ENCODE data around the gene FARS2. TPM values are rescaled to one million over a fixed set of nuclear protein-coding genes. Genes with fewer than 3 reads are reported as not detected.
A peak's percentile ranks its signal among the peaks of the same experiment; 100 is the strongest.

The FARS2 gene
- total and polyA plus RNA-seq, 2 of the 13 experiments (the other 11 are each of a cell fraction or from before 2014, with no cell fraction given) = 15.4 to 26.0 TPM

DNA sequence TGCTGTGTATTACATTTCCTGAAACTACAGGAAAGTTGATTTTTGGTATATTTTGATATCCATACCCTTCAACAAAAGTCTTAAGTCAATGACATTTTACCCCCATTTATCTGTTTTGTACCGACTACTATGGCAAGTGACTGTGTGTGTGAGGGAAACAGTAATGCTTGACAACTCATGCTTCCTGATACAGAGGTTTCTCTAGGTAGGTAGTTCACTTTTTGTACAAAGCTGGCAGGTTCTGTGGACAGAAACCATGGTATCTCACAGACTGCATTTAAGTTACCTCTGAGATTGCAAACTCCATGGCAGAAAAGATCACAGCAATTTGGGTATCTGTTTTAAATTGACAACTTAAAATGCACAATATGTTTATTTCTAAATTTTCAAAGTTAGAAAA is 28.8 kb downstream of the FARS2 start:
- no TSS peak for BruUV-seq (replicated peaks)
- Histone ChIP-seq H3K4me3 (replicated peaks in 1 of 3; ENCODE audit: insufficient read depth in 1 of 3, low read depth in 2 of 3, low read length in 3 of 3) (no peak overlapping the region), H3K79me2 (ENCODE audit: insufficient read depth, low read length) (peaks cover 10% of the 10 kb centered on the region), H3K4me2 (ENCODE audit: low read depth, low read length) (no peak overlapping the region), H3K36me3 (replicated peaks in 1 of 2; ENCODE audit: control insufficient read depth in 1 of 2, insufficient read depth in 2 of 2, low read length in 2 of 2) (no peaks in the 10 kb centered on the region), H4K20me1 (ENCODE audit: insufficient read depth, low read length) (no peaks in the 10 kb centered on the region), H3K4me1 (ENCODE audit: insufficient read depth, low read length) (peaks cover 10% of the 10 kb centered on the region), H3K27me3 (ENCODE audit: control insufficient read depth in 1 of 2, insufficient read depth in 2 of 2, low read length in 2 of 2) (no peaks in the 10 kb centered on the region), H3K27ac (ENCODE audit: extremely low read length, insufficient read depth, low read length) (no peak overlapping the region), H3K9me3 (ENCODE audit: low read length) (no peaks in the 10 kb centered on the region), H3K9ac (ENCODE audit: insufficient read depth, low read depth, low read length) (no peak overlapping the region), H2AFZ (ENCODE audit: low read length) (no peak overlapping the region)
- intact Hi-C loops (cut with micrococcal nuclease; ENCODE audit: unreplicated experiment) (no loop called here), in situ Hi-C loops (cut with HindIII; ENCODE audit: extremely low pct_ligation_motif_present, low pct_unique_long_range_greater_than_20kb) (no loop called here)
- POLR2A ChIA-PET = no interaction called here
- 100% methylated on average over 1 of the region's 1 CpG for WGBS (ENCODE audit: low lambda C conversion rate)
- ATAC-seq (no peak), DNase-seq (ENCODE audit: low spot score) (no peak), FAIRE-seq (peak; percentile 64)
- CTCF ChIA-PET (ENCODE audit: low intra/inter-chr PET ratio, low total read pairs) = no interaction called here
- TF ChIP-seq ZNF143 (CRISPR knock-in tag; IDR thresholded peaks at IDR 0.05) = no peak
- TF ChIP-seq IKZF1 (IDR thresholded peaks at IDR 0.05) = no peak
- TF ChIP-seq, protein P1, sequence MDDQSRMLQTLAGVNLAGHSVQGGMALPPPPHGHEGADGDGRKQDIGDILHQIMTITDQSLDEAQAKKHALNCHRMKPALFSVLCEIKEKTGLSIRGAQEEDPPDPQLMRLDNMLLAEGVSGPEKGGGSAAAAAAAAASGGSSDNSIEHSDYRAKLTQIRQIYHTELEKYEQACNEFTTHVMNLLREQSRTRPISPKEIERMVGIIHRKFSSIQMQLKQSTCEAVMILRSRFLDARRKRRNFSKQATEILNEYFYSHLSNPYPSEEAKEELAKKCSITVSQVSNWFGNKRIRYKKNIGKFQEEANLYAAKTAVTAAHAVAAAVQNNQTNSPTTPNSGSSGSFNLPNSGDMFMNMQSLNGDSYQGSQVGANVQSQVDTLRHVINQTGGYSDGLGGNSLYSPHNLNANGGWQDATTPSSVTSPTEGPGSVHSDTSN (CRISPR knock-in tag; IDR thresholded peaks at IDR 0.05; ENCODE audit: borderline replicate concordance) = no peak
- TF ChIP-seq ZNF598 (CRISPR knock-in tag; IDR thresholded peaks at IDR 0.05; ENCODE audit: borderline replicate concordance) = no peak
- no peak for TF ChIP-seq BCL6 (CRISPR knock-in tag; IDR thresholded peaks at IDR 0.05)
- TF ChIP-seq SAP130 (CRISPR knock-in tag; IDR thresholded peaks at IDR 0.05; ENCODE audit: low read depth) = no peak
- TF ChIP-seq JUND (CRISPR knock-in tag; IDR thresholded peaks at IDR 0.05) = no peak
- TF ChIP-seq, protein P2, sequence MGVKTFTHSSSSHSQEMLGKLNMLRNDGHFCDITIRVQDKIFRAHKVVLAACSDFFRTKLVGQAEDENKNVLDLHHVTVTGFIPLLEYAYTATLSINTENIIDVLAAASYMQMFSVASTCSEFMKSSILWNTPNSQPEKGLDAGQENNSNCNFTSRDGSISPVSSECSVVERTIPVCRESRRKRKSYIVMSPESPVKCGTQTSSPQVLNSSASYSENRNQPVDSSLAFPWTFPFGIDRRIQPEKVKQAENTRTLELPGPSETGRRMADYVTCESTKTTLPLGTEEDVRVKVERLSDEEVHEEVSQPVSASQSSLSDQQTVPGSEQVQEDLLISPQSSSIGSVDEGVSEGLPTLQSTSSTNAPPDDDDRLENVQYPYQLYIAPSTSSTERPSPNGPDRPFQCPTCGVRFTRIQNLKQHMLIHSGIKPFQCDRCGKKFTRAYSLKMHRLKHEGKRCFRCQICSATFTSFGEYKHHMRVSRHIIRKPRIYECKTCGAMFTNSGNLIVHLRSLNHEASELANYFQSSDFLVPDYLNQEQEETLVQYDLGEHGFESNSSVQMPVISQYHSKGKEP (CRISPR knock-in tag; IDR thresholded peaks at IDR 0.05) = no peak
- TF ChIP-seq ZNF772 (CRISPR knock-in tag; IDR thresholded peaks at IDR 0.05) = no peak

All from HepG2 (cell line).